HFFc6 (cell line): ENCODE data around the gene DUSP12. TPM values are rescaled to one million over a fixed set of nuclear protein-coding genes. Genes with fewer than 3 reads are reported as not detected.
A peak's percentile ranks its signal among the peaks of the same experiment; 100 is the strongest.

Source experiments
- DNase-seq: peaks from one replicate; pipeline ENCODE4 v3.0.0-alpha.2; 2018
- H3K27ac Mint-ChIP-seq: 2 replicates; pipeline ENCODE4 v1.8.0; 2020; ENCODE audit warnings: mild to moderate bottlenecking, mixed read lengths
- H3K27me3 Mint-ChIP-seq: 2 replicates; pipeline ENCODE4 v1.8.0; 2021; ENCODE audit warnings: mild to moderate bottlenecking, moderate library complexity, mixed read lengths; ENCODE audit not compliant: insufficient read depth
- H3K36me3 Mint-ChIP-seq: 2 replicates; pipeline ENCODE4 v1.8.0; 2021; ENCODE audit warnings: low read depth, mixed read lengths
- H3K4me1 Mint-ChIP-seq: 2 replicates; pipeline ENCODE4 v1.8.0; 2020; ENCODE audit warnings: low read depth, mixed read lengths
- H3K4me3 Mint-ChIP-seq: 2 replicates; pipeline ENCODE4 v1.8.0; 2020; ENCODE audit warnings: mild to moderate bottlenecking, moderate library complexity, mixed read lengths
- H3K9me3 Mint-ChIP-seq: 2 replicates; pipeline ENCODE4 v1.8.0; 2020; ENCODE audit warnings: mild to moderate bottlenecking, mixed read lengths
- total RNA-seq, 6 experiments: library from RNA; stranded (reverse); fragmentation: NEBNext Ultra II Directional; extraction: Animal tissue kit (Norgen Biotek cat#: 25700); gene quantifications; 2 replicates in 1 of 6; 3 replicates in 5 of 6; pipeline ENCODE4 v1.2.3, GENCODE V29; 2021
- TF ChIP-seq, protein P1 (sequence below): fragments of 200-600 bp; sonication (generic); IDR thresholded peaks from 2 replicates; pipeline ENCODE4 v1.5.0; 2021; ENCODE audit warnings: antibody characterized with exemption, mild to moderate bottlenecking

DUSP12 gene
- total RNA-seq, 6 experiments from 2014 or later = 31.9 to 38.0 (median 36.4) TPM

DNA sequence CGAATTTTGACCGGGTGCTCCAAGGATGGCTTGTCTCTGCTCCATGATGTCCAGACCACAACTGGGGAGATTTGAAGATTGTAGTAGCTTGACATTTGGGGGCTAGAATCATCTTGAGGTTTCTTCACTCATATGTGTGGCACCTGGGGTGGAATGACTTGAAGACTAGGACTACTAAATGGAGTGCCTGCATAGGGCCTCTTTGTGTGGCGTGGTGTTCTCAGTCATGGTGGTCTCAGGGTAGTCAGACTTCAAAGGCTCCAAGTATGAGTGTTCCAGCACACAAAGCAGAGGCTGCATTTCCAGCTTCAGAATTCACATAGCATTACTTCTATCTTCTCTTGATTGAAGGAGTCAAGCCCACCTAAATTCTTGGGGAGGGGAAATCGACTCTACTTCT lies 33.3 kb downstream of the DUSP12 start:
- DNase-seq = no peak
- Mint-ChIP-seq H3K9me3 (no peaks in the 10 kb centered on the region), H3K27ac (no peak overlapping the region), H3K36me3 (peaks cover 9% of the 10 kb centered on the region), H3K4me3 (no peak overlapping the region), H3K27me3 (no peaks in the 10 kb centered on the region), H3K4me1 (peaks cover 24% of the 10 kb centered on the region)
- TF ChIP-seq, protein P1, sequence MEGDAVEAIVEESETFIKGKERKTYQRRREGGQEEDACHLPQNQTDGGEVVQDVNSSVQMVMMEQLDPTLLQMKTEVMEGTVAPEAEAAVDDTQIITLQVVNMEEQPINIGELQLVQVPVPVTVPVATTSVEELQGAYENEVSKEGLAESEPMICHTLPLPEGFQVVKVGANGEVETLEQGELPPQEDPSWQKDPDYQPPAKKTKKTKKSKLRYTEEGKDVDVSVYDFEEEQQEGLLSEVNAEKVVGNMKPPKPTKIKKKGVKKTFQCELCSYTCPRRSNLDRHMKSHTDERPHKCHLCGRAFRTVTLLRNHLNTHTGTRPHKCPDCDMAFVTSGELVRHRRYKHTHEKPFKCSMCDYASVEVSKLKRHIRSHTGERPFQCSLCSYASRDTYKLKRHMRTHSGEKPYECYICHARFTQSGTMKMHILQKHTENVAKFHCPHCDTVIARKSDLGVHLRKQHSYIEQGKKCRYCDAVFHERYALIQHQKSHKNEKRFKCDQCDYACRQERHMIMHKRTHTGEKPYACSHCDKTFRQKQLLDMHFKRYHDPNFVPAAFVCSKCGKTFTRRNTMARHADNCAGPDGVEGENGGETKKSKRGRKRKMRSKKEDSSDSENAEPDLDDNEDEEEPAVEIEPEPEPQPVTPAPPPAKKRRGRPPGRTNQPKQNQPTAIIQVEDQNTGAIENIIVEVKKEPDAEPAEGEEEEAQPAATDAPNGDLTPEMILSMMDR = no peak

DNA sequence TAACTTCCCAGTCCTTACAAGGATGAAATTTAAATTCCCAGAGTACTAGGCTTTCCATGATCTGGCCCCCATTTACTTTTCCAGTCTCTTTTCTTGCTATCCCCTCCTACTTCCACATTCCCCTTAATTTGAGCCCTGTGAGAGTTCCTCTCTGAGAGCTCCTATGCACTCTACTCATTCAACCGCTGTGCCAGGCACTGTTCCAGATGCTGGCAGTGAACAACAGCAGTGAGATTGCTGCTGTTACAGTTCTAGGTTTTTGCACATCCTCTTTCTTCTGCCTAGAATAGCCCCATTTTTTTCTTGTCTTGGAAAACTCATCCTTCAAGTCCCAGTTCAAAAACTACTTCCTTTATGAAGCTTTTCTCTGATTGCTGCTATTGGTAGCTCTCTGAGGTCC lies 35.4 kb downstream of the DUSP12 start:
- no peaks in the 10 kb centered on the region for H3K27me3 Mint-ChIP-seq
- H3K4me3 Mint-ChIP-seq = no peak overlapping the region
- no peak overlapping the region for H3K27ac Mint-ChIP-seq
- TF ChIP-seq, protein P1 = no peak
- no peak for DNase-seq
- peaks cover 16% of the 10 kb centered on the region for H3K4me1 Mint-ChIP-seq
- H3K9me3 Mint-ChIP-seq = no peaks in the 10 kb centered on the region
- peaks cover 9% of the 10 kb centered on the region for H3K36me3 Mint-ChIP-seq

DNA sequence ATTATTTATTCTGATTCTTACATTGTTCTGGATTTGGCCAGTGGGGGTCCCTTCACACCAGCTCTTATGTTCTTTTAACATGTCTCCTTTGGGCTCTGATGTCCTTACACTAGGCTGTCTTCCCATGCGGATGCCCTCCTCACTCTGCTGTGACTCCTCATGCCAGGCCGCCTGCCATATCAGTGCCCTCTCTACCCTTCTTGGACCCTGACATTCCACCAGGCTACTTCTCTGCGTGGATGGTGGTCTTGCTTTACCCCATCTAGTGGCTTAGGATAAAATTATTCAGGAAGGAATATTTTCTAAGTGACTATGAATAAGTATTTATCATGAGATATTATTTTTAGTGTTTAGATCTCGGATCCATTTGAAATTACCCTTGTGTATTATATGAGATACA lies 37.8 kb downstream of the DUSP12 start:
- H3K27ac Mint-ChIP-seq = no peak overlapping the region
- H3K4me3 Mint-ChIP-seq = no peak overlapping the region
- no peaks in the 10 kb centered on the region for H3K9me3 Mint-ChIP-seq
- H3K36me3 Mint-ChIP-seq = peaks cover 11% of the 10 kb centered on the region
- H3K4me1 Mint-ChIP-seq = peaks cover 17% of the 10 kb centered on the region
- no peaks in the 10 kb centered on the region for H3K27me3 Mint-ChIP-seq
- TF ChIP-seq, protein P1 = peak; percentile 63
- DNase-seq = no peak

DNA sequence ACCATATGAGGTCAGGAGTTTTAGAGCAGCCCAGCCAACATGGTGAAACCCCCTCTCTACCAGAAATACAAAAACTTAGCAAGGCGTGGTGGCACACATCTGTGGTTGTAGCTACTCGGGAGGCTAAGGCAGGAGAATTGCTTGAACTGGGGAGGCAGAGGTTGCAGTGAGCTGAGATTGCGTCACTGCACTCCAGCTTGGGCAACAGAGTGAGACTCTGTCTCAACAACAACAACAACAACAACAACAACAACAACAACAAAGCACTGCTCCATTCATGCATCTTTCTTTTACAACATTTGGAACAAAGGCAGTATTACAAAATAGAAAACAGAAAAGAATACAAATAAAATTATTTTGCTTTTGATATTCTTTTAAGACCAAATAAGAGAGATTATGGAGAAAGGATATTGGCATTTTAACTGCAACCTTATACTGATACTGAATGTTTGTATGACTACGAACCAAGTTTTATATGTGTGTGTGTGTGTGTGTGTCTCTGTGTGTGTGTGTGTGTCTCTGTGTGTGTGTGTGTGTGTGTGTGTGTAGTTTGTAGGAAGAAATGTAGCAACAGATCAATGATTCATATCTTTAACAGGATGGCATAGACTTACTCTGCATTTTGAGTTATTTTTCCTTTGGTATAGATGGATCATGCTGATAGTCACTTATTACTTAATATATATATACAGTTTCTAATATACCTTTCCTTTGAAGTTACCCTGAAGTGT lies 41.2 kb downstream of the DUSP12 start:
- H3K9me3 Mint-ChIP-seq = no peaks in the 10 kb centered on the region
- no peak for DNase-seq
- H3K4me3 Mint-ChIP-seq = no peak overlapping the region
- H3K36me3 Mint-ChIP-seq = peaks cover 23% of the 10 kb centered on the region
- no peak overlapping the region for H3K27ac Mint-ChIP-seq
- TF ChIP-seq, protein P1 = no peak
- no peaks in the 10 kb centered on the region for H3K27me3 Mint-ChIP-seq
- H3K4me1 Mint-ChIP-seq = peaks cover 21% of the 10 kb centered on the region

DNA sequence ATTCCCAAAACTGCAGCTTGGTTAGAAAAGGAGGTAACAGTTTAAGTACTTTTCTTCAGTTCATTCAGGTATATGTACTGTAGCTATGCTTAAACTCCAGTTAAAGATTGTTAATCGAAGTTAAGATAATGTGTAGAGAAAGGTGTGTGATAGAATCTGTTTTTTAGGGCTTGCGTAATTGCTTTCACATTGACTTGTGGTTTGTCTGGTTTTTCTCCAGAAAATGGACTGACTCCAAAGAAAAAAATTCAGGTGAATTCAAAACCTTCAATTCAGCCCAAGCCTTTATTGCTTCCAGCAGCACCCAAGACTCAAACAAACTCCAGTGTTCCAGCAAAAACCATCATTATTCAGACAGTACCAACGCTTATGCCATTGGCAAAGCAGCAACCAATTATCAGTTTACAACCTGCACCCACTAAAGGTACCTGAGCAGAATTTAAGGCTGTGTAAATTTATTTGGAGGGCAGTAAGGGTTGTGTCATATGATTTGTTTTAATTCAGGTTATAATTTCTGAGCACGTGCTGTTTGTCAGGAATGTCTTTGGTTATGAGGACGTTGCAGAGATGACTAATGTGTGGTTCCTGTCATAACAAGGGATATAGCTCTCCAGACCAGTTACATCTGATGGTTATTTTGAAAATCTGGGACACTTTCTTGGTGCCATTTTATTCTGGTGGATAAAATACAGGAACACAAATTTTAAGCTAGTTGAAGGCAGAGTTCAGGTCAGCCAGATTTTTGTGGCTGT lies 42.5 kb downstream of the DUSP12 start:
- peak; percentile 59 for DNase-seq
- Mint-ChIP-seq H3K36me3 (peaks cover 16% of the 10 kb centered on the region), H3K27ac (peak overlapping the region; percentile 83)

More for the DNA sequence above, 42.5 kb downstream of the DUSP12 start:
- peaks cover 21% of the 10 kb centered on the region for H3K4me1 Mint-ChIP-seq
- TF ChIP-seq, protein P1 = no peak
- peak overlapping the region; percentile 18 for H3K4me3 Mint-ChIP-seq
- no peaks in the 10 kb centered on the region for H3K27me3 Mint-ChIP-seq
- H3K9me3 Mint-ChIP-seq = no peaks in the 10 kb centered on the region
